Ovary (tissue), 3 donors: ENCODE results near the gene CCDC14.

Experiments
- CTCF ChIP-seq, 3 donors: fragments of 450-650 bp in 2 of 3; fragments of 200-600 bp in 1 of 3; IDR thresholded peaks; one replicate each; pipeline versions ENCODE4 v1.5.1 to v1.8.0; 2016 to 2022; ENCODE audit warnings: antibody characterized with exemption in 3 of 3, mild to moderate bottlenecking in 1 of 3
- EP300 ChIP-seq: sonication (generic); formaldehyde crosslinking; IDR thresholded peaks from one replicate; pipeline ENCODE4 v1.6.1; 2017; ENCODE audit warnings: antibody characterized with exemption
- POLR2A ChIP-seq: fragments of 450-650 bp; IDR thresholded peaks from one replicate; pipeline ENCODE4 v1.6.1; 2017; ENCODE audit warnings: antibody characterized with exemption, mild to moderate bottlenecking, moderate library complexity
- donor health status: DM: no; HTN: no; CAD: no.

- no peak for TF ChIP-seq POLR2A
- no peak for TF ChIP-seq CTCF (IDR thresholded peaks at IDR 0.05)
- no peak for TF ChIP-seq EP300
Measured at GRCh38 chr3:123971406-123971805, 10.4 kb upstream of the CCDC14 start.
